A549 (cell line): ENCODE data around the gene AFF1. TPM values are rescaled to one million over a fixed set of nuclear protein-coding genes. Genes with fewer than 3 reads are reported as not detected.
A peak's percentile ranks its signal among the peaks of the same experiment; 100 is the strongest.

Experiments used
- ATAC-seq, 2 experiments: fragments of 200-7000 bp in 1 of 2; fragments of >200 bp in 1 of 2; cut with Nextera tagmentation in 1 of 2; cut with Tn5 transposase in 1 of 2; 3 replicates each; pipeline versions ENCODE4 v1.8.0 to v1.9.1; 2018 to 2020; ENCODE audit warnings: mild to moderate bottlenecking in 1 of 2, moderate library complexity in 1 of 2
- CTCF ChIA-PET: fragments of 300-600 bp; sonication (Branson Sonifier 250); formaldehyde crosslinking; extraction: SDS; loops from one replicate; lab custom pipeline; 2021; ENCODE audit warnings: antibody characterized with exemption, inconsistent platforms; lab: Yijun Ruan, JAX
- POLR2A ChIA-PET: fragments of 350-600 bp; formaldehyde crosslinking; extraction: SDS; loops from one replicate; lab custom pipeline; 2021; ENCODE audit warnings: antibody characterized with exemption, inconsistent platforms; lab: Yijun Ruan, JAX
- DNase-seq, 2 experiments: peaks; one replicate each; pipeline versions ENCODE4 v3.0.0 to v3.0.0-alpha.2; 2011 to 2016; ENCODE audit warnings: low read depth in 1 of 2, low spot score in 1 of 2
- FAIRE-seq: peaks from 2 replicates; lab custom pipeline; 2011; peaks lifted over from hg19 to GRCh38; lab: Jason Lieb, UNC
- H3K27ac ChIP-seq, 2 experiments: fragments of >200 bp; sonication (Bioruptor Twin); formaldehyde crosslinking; 3 replicates each; pipeline ENCODE4 v1.5.1; 2016 to 2017
- H3K4me1 ChIP-seq: fragments of >200 bp; sonication (Bioruptor Twin); formaldehyde crosslinking; 3 replicates; pipeline ENCODE4 v1.6.1; 2016
- H3K4me2 ChIP-seq: fragments of >200 bp; sonication (Bioruptor Twin); formaldehyde crosslinking; 3 replicates; pipeline ENCODE4 v1.6.1; 2016
- H3K4me3 ChIP-seq: fragments of >200 bp; sonication (Bioruptor Twin); formaldehyde crosslinking; 3 replicates; pipeline ENCODE4 v1.5.1; 2016
- H3K9me3 ChIP-seq: fragments of >200 bp; sonication (Bioruptor Twin); formaldehyde crosslinking; 3 replicates; pipeline ENCODE4 v1.6.1; 2016
- BHLHE40 ChIP-seq: IDR thresholded peaks from 2 replicates; pipeline ENCODE4 v1.6.1; 2012; ENCODE audit warnings: low read depth, low read length, inconsistent platforms
- CBX2 ChIP-seq: fragments of 200-600 bp; sonication (generic); IDR thresholded peaks from 2 replicates; pipeline ENCODE4 v1.6.1; 2016; ENCODE audit warnings: low read depth, mild to moderate bottlenecking, borderline replicate concordance
- EHF ChIP-seq: fragments of 250-450 bp; sonication (Bioruptor Pico); IDR thresholded peaks from 2 replicates; pipeline ENCODE4 v1.5.0; 2020; ENCODE audit warnings: mild to moderate bottlenecking
- EHMT2 ChIP-seq: fragments of 200-600 bp; sonication (generic); IDR thresholded peaks from 2 replicates; pipeline ENCODE4 v1.6.1; 2016; ENCODE audit warnings: antibody characterized with exemption, low read depth, mild to moderate bottlenecking, moderate library complexity
- ESRRA ChIP-seq: fragments of 150-350 bp; IDR thresholded peaks from 2 replicates; pipeline ENCODE4 v1.6.1; 2014; ENCODE audit warnings: mild to moderate bottlenecking, low read length, borderline replicate concordance
- GATA3 ChIP-seq: IDR thresholded peaks from 2 replicates; pipeline ENCODE4 v1.6.1; 2012; ENCODE audit warnings: borderline replicate concordance
- HOXA7 ChIP-seq: fragments of 250-450 bp; sonication (Bioruptor Pico); IDR thresholded peaks from 2 replicates; pipeline ENCODE4 v1.5.0; 2020; ENCODE audit warnings: mild to moderate bottlenecking, moderate library complexity
- HOXB13 ChIP-seq: fragments of 250-450 bp; sonication (Bioruptor Pico); IDR thresholded peaks from 2 replicates; pipeline ENCODE4 v1.5.0; 2020; ENCODE audit warnings: low read depth, mild to moderate bottlenecking, moderate library complexity
- HOXB5 ChIP-seq: fragments of 250-450 bp; sonication (Bioruptor Pico); IDR thresholded peaks from 2 replicates; pipeline ENCODE4 v1.5.0; 2020; ENCODE audit warnings: mild to moderate bottlenecking, moderate library complexity
- JUNB ChIP-seq: fragments of >200 bp; sonication (Bioruptor Twin); formaldehyde crosslinking; IDR thresholded peaks from 2 replicates; pipeline ENCODE4 v1.6.1; 2016
- KDM1A ChIP-seq: fragments of 200-600 bp; sonication (generic); IDR thresholded peaks from 2 replicates; pipeline ENCODE4 v1.6.1; 2016; ENCODE audit warnings: low read depth, mild to moderate bottlenecking
- MAFK ChIP-seq: fragments of 450-650 bp; IDR thresholded peaks from 2 replicates; pipeline ENCODE4 v1.6.1; 2014; ENCODE audit not compliant: partially characterized antibody
- NFE2L2 ChIP-seq: fragments of 150-350 bp; conservative IDR thresholded peaks from 2 replicates; pipeline ENCODE4 v1.6.1; 2014; ENCODE audit warnings: low read length
- POLR2AphosphoS2 ChIP-seq: conservative IDR thresholded peaks from 2 replicates; pipeline ENCODE4 v1.6.1; 2012; ENCODE audit warnings: low read length, improper control_type of control experiment, inconsistent platforms
- RNF2 ChIP-seq: fragments of 200-600 bp; sonication (generic); IDR thresholded peaks from 2 replicates; pipeline ENCODE4 v1.6.1; 2016; ENCODE audit warnings: low read depth, mild to moderate bottlenecking, antibody characterized with exemption, moderate library complexity, borderline replicate concordance
- WGBS: methylation state at CpG from one replicate; pipeline ENCODE4 v1.1.6; 2017; ENCODE audit errors: missing lambda C conversion rate; 5-methylcytosine and 5-hydroxymethylcytosine counted together
- polyA plus RNA-seq, 4 experiments: library from polyadenylated mRNA; depleted of rRNA in 3 of 4; stranded (reverse); fragments of >200 nt; fragmentation: RNase III in 1 of 4; extraction: RNeasy Plus Mini Kit Qiagen cat#74134 plus additional on column Dnase treatment in 1 of 4; gene quantifications; 2 replicates in 3 of 4; 3 replicates in 1 of 4; pipeline ENCODE4 v1.2.3, GENCODE V29; 2011 to 2017
- TF ChIP-seq, protein P1 (sequence below): IDR thresholded peaks from 2 replicates; pipeline ENCODE4 v1.6.1; 2012
- TF ChIP-seq, protein P2 (sequence below): fragments of >200 bp; sonication (Bioruptor Twin); formaldehyde crosslinking; IDR thresholded peaks from 2 replicates; pipeline ENCODE4 v1.6.1; 2016
- TF ChIP-seq, protein P3 (sequence below): fragments of 150-350 bp; IDR thresholded peaks from 2 replicates; pipeline ENCODE4 v1.6.1; 2014; ENCODE audit warnings: low read depth, mild to moderate bottlenecking, low read length
- TF ChIP-seq, protein P4 (sequence below): fragments of >200 bp; sonication (Bioruptor Twin); formaldehyde crosslinking; IDR thresholded peaks from 3 replicates; pipeline ENCODE4 v1.5.1; 2016
- TF ChIP-seq, protein P5 (sequence below): IDR thresholded peaks from 2 replicates; pipeline ENCODE4 v1.6.1; 2012

Gene AFF1
- polyA plus RNA-seq, 2 of the 4 experiments (the other 2 are of a cell fraction) = 13.7 to 15.4 TPM

DNA sequence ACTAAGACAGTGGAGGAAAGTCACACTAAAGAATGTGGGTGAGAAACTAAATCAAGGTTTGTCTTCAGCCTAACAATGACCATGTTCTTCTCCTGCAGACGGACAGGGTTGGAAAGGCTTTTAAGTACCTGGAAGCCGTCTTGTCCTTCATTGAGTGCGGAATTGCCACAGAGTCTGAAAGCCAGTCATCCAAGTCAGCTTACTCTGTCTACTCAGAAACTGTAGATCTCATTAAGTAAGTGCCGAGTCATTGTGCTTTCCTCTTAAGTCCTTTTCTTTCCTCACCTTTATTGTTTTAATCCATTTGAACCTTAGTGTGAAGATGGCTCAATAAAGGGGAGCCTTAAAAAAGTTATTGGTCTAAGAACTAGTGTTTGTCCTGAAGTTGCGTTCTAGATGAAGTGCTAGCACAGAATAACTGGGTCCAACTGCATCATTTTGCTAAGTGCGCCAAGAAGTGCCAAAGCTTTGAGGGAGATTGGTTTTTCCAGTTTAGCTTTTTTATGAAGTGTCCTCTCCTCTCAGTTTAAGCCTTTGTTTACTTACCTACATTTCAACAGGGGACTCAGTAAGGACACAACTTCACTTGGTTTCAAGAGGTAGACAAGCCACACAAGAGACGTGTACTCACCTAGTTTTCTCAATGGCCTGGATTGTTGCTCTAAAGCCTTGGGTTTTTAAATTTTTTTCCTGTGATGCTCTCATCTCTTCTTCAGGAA is 196.3 kb downstream of the AFF1 start:
- ATAC-seq (no peak), DNase-seq (peak in 1 of 2 experiments; percentile 3), FAIRE-seq (no peak)
- ChIA-PET POLR2A (no interaction called here), CTCF (interaction anchor here (0.6 kb wide), 1 partner anchor 909 kb away, joined by 3 read pairs; no protein-coding TSS in a partner anchor)
- 0 out of 3 replicates have a peak, but pooled peaks cover 6% of the 10 kb centered on the region for H3K4me1 ChIP-seq
- H3K4me3 ChIP-seq = no peak overlapping the region
- TF ChIP-seq EHF (CRISPR knock-in tag) (no peak), MAFK (peak; percentile 58), NFE2L2 (peak; percentile 61)
- H3K27ac ChIP-seq = peak overlapping the region in 1 of 2 experiments; percentile 37; a peak in 2 of 6 replicates
- no peak overlapping the region for H3K4me2 ChIP-seq
- 94% methylated on average over 7 of the region's 7 CpGs for WGBS
- no peaks in the 10 kb centered on the region for H3K9me3 ChIP-seq

DNA sequence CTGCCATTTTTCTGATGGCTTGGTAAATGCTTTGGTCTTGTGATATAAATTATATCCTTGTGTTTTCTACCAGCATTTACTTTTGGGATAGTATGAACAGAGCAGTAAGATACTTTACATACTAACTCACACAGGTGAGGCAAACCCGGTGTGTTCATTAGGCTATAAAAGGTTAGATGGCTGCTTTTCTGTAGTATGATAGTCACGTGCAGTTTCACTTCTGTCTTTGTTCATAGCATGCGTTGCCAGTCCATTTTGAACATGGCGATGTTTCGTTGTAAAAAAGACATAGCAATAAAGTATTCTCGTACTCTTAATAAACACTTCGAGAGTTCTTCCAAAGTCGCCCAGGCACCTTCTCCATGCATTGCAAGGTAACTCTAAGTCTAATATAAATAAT is 197.2 kb downstream of the AFF1 start:
- Histone ChIP-seq H3K9me3 (no peaks in the 10 kb centered on the region), H3K4me1 (0 out of 3 replicates have a peak, but pooled peaks cover 6% of the 10 kb centered on the region), H3K27ac (no peak overlapping the region), H3K4me3 (no peak overlapping the region), H3K4me2 (no peak overlapping the region)
- ChIA-PET POLR2A (no interaction called here), CTCF (interaction anchor here (1.8 kb wide), 1 partner anchor 210 kb away, joined by 11 read pairs; no protein-coding TSS in a partner anchor)
- FAIRE-seq (no peak), ATAC-seq (no peak), DNase-seq (no peak)
- WGBS = 89% methylated on average over 8 of the region's 8 CpGs
- no peak for TF ChIP-seq KDM1A
- TF ChIP-seq RNF2 = no peak
- no peak for TF ChIP-seq HOXB13 (CRISPR knock-in tag)
- TF ChIP-seq ESRRA = no peak
- TF ChIP-seq POLR2AphosphoS2 = no peak
- no peak for TF ChIP-seq MAFK
- no peak for TF ChIP-seq GATA3
- TF ChIP-seq JUNB = no peak
- TF ChIP-seq BHLHE40 = no peak
- TF ChIP-seq, protein P1, sequence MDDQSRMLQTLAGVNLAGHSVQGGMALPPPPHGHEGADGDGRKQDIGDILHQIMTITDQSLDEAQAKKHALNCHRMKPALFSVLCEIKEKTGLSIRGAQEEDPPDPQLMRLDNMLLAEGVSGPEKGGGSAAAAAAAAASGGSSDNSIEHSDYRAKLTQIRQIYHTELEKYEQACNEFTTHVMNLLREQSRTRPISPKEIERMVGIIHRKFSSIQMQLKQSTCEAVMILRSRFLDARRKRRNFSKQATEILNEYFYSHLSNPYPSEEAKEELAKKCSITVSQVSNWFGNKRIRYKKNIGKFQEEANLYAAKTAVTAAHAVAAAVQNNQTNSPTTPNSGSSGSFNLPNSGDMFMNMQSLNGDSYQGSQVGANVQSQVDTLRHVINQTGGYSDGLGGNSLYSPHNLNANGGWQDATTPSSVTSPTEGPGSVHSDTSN = no peak
- TF ChIP-seq, protein P2, sequence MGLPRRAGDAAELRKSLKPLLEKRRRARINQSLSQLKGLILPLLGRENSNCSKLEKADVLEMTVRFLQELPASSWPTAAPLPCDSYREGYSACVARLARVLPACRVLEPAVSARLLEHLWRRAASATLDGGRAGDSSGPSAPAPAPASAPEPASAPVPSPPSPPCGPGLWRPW = no peak

DNA sequence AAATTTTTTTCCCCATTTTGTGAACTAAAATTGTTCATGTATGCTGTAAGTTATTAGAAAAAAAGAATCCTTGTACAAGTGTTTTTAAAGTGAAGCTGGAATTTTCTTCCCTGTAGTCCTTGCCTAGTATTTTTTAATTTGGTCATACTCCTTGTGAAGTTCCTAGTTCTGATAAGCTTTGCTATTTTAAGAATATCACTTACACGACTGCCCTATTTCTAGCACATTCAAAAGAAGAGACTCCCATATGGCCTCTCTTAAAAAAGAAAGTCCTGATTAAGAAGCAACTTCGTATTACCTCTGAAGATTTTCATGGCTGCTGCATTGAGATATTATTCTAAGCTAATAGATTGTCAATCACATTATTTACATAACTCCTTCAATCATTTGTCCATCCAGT is 198.4 kb downstream of the AFF1 start:
- Histone ChIP-seq H3K4me1 (0 out of 3 replicates have a peak, but pooled peaks cover 6% of the 10 kb centered on the region), H3K4me3 (no peak overlapping the region), H3K4me2 (no peak overlapping the region), H3K27ac (no peak overlapping the region), H3K9me3 (no peaks in the 10 kb centered on the region)
- no peak for DNase-seq
- whole genome bisulfite sequencing = 85% methylated on average over 2 of the region's 2 CpGs
- TF ChIP-seq EHMT2 (no peak), HOXA7 (no peak), POLR2AphosphoS2 (no peak), HOXB5 (CRISPR knock-in tag) (no peak), CBX2 (no peak)
- TF ChIP-seq, protein P3, sequence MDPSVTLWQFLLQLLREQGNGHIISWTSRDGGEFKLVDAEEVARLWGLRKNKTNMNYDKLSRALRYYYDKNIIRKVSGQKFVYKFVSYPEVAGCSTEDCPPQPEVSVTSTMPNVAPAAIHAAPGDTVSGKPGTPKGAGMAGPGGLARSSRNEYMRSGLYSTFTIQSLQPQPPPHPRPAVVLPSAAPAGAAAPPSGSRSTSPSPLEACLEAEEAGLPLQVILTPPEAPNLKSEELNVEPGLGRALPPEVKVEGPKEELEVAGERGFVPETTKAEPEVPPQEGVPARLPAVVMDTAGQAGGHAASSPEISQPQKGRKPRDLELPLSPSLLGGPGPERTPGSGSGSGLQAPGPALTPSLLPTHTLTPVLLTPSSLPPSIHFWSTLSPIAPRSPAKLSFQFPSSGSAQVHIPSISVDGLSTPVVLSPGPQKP = no peak
- TF ChIP-seq, protein P4, sequence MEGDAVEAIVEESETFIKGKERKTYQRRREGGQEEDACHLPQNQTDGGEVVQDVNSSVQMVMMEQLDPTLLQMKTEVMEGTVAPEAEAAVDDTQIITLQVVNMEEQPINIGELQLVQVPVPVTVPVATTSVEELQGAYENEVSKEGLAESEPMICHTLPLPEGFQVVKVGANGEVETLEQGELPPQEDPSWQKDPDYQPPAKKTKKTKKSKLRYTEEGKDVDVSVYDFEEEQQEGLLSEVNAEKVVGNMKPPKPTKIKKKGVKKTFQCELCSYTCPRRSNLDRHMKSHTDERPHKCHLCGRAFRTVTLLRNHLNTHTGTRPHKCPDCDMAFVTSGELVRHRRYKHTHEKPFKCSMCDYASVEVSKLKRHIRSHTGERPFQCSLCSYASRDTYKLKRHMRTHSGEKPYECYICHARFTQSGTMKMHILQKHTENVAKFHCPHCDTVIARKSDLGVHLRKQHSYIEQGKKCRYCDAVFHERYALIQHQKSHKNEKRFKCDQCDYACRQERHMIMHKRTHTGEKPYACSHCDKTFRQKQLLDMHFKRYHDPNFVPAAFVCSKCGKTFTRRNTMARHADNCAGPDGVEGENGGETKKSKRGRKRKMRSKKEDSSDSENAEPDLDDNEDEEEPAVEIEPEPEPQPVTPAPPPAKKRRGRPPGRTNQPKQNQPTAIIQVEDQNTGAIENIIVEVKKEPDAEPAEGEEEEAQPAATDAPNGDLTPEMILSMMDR = no peak
- TF ChIP-seq, protein P5, sequence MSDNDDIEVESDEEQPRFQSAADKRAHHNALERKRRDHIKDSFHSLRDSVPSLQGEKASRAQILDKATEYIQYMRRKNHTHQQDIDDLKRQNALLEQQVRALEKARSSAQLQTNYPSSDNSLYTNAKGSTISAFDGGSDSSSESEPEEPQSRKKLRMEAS = no peak
- FAIRE-seq = no peak
- POLR2A ChIA-PET = no interaction called here
- CTCF ChIA-PET = interaction anchor here (1.7 to 2.0 kb wide), 3 partner anchors 18 to 211 kb away, joined by 3 to 11 read pairs (median 6); no protein-coding TSS in a partner anchor
- ATAC-seq = no peak
